Measurements from ENCODE around the gene ICE1.

ICE1 gene

DNA sequence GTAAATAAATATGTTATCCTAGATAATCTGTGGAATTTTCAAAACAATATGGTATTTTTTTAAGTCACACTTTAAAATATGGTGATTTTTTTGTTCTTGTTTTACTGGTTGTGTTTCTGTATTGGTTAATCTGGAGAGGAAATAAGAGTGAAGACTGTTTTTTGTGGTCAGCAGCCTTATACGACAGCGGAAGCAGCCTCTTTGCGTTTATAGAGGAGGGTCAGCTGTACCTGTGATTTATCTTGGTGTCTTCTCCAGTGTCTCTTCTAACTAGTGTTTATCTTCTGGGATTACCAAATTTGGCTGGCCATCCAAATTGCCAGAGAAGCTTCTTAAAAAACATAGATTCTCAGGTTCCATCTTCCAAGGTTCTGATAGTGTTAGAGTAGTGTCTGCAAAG is 58.7 kb downstream of the ICE1 start:
- H3K4me3 ChIP-seq (ENCODE audit: low read depth, low read length) = no peak overlapping the region
- TF ChIP-seq CTCF (IDR thresholded peaks at IDR 0.05; ENCODE audit: borderline replicate concordance, insufficient read depth, low read depth, low read length) = no peak

- no peak overlapping the region for H3K4me3 ChIP-seq (ENCODE audit: low read depth, low read length)
- no peak for TF ChIP-seq CTCF (IDR thresholded peaks at IDR 0.05; ENCODE audit: borderline replicate concordance, insufficient read depth, low read depth, low read length)
Observed at GRCh38 chr5:5481633-5482032, 59.2 kb downstream of the ICE1 start.

DNA sequence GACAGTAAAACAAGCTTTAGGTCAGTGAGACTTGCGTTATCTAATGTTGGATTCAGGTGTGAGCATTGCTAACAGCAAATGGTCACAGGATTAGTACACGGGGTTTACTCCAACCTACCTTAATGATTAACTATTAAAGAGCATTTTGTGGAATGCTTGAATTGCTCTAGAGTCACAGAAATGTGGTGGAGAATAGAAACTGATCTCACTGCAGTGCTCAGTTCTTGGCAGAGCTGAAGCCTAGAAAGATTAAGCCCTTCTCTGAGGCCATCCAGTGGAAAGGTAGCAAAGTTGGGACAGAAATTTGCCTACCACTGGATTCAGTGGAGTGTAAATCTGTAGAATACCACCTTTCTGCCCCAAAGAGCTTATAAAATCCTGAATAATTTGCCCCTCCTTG is 60.9 kb downstream of the ICE1 start:
- no peak overlapping the region for H3K4me3 ChIP-seq (ENCODE audit: low read depth, low read length)
- TF ChIP-seq CTCF (IDR thresholded peaks at IDR 0.05; ENCODE audit: borderline replicate concordance, insufficient read depth, low read depth, low read length) = no peak

DNA sequence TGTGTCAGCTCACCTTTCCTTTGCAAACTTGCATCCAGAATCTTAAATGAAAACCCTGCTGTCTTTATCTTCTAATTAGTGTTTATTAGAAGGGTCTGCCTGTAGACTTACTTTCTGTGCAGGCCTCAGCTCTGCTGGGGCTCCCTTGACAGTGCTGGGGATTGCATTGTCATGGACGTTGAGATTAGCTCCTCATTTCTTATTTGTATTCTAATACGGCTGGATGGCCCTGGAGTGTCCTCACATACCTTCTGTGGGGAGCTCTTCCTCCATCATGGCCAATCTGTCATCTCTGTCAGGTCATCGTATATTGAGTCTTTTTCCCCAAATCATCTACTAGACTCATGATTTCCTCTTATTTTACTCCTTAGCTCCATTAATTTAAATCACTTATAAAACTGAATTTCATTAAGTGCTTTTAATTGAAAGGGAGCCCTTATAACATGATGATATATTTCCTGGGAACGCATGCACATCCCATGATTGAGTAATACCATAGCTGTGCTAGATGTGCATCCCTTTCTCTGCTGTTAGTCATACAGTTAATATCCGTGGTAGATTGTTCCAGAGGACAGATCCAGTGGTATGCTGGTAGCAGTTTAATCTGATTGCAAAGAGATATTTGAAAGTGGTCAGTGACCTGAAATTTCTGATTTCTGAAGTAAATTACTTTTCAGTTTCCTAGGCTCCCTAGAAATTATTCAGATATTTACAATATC is 61.6 kb downstream of the ICE1 start:
- no peak overlapping the region for H3K4me3 ChIP-seq (ENCODE audit: low read depth, low read length)
- TF ChIP-seq CTCF (IDR thresholded peaks at IDR 0.05; ENCODE audit: borderline replicate concordance, insufficient read depth, low read depth, low read length) = no peak

DNA sequence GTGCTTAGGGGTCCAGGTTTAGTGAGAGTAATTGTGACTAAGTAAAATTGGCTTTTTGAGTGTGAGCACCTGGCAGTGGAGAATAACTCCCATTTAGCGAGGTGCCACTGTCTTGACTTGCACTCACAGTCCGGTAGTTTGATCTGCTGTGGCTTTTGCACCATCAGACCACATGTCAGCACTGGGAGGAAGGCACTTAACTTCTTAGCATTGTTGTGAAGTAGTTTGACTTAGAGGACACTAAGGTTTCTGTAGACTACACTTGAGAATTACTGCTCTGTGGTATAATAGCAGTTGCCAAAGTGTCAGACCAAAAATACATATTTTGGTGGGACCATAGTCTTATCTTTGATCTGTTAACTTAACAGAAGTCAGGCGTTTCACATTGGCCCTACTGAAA is 63.6 kb downstream of the ICE1 start:
- no peak overlapping the region for H3K4me3 ChIP-seq (ENCODE audit: low read depth, low read length)
- no peak for TF ChIP-seq CTCF (IDR thresholded peaks at IDR 0.05; ENCODE audit: borderline replicate concordance, insufficient read depth, low read depth, low read length)

GRCh38 chr5:5487585-5488360 is 65.3 kb downstream of the ICE1 start:
- H3K4me3 ChIP-seq (ENCODE audit: low read depth, low read length) = no peak overlapping the region
- no peak for TF ChIP-seq CTCF (IDR thresholded peaks at IDR 0.05; ENCODE audit: borderline replicate concordance, insufficient read depth, low read depth, low read length)

All from GM12875 (cell line).